Hematopoietic multipotent progenitor cell (in vitro differentiated cells): ENCODE results near the gene INPPL1. TPM values are rescaled to one million over a fixed set of nuclear protein-coding genes. Genes with fewer than 3 reads are reported as not detected.
"Not testable (repeated sequence)": the region's sequence is repeated elsewhere in the genome, so short reads cannot be mapped to it uniquely, and the experiment has no call there.

Experiments
- DNase-seq, 3 donors: peaks; one replicate each; pipeline ENCODE4 v3.0.0-alpha.2; 2011 to 2015; ENCODE audit warnings: low read depth in 2 of 3, low spot score in 2 of 3
- total RNA-seq: library from RNA; depleted of rRNA; stranded (reverse); fragments of >200 nt; gene quantifications from one replicate; pipeline ENCODE4 v1.2.3, GENCODE V29; 2012

INPPL1 gene
- total RNA-seq, 1 donor = 80.0 TPM

GRCh38 chr11:72241291-72241781 lies 16.8 kb downstream of the INPPL1 start:
- DNase-seq = no peak

- DNase-seq = no peak
Observed at GRCh38 chr11:72242141-72242540, 17.6 kb downstream of the INPPL1 start.

- no peak for DNase-seq
Observed at GRCh38 chr11:72243173-72244059, 18.8 kb downstream of the INPPL1 start.

- DNase-seq = no peak
Observed at GRCh38 chr11:72244060-72244360, 19.4 kb downstream of the INPPL1 start, which contains the start of gene PHOX2A. Gene PHOX2A, minus strand, starts transcription at chr11:72244176. Its CDS starts 172 bp downstream, at chr11:72244004.

GRCh38 chr11:72244361-72245262 lies 20.0 kb downstream of the INPPL1 start:
- no peak for DNase-seq

- no peak for DNase-seq
Observed at GRCh38 chr11:72245263-72245816, 20.8 kb downstream of the INPPL1 start.

GRCh38 chr11:72247584-72247983 lies 23.0 kb downstream of the INPPL1 start:
- DNase-seq = no peak

GRCh38 chr11:72249961-72250360 lies 25.4 kb downstream of the INPPL1 start:
- DNase-seq = no peak

- no peak for DNase-seq
Observed at GRCh38 chr11:72250661-72251464, 26.3 kb downstream of the INPPL1 start.

- no peak for DNase-seq
Observed at GRCh38 chr11:72251614-72252013, 27.0 kb downstream of the INPPL1 start.

GRCh38 chr11:72253392-72253791 lies 28.8 kb downstream of the INPPL1 start:
- DNase-seq = no peak

GRCh38 chr11:72254299-72254993 lies 29.9 kb downstream of the INPPL1 start:
- DNase-seq = no peak

GRCh38 chr11:72257570-72257969 lies 33.0 kb downstream of the INPPL1 start:
- DNase-seq = no peak

GRCh38 chr11:72259490-72259889 lies 34.9 kb downstream of the INPPL1 start:
- no peak for DNase-seq

- no peak for DNase-seq
Observed at GRCh38 chr11:72260574-72260973, 36.0 kb downstream of the INPPL1 start.

GRCh38 chr11:72263361-72263760 lies 38.8 kb downstream of the INPPL1 start:
- DNase-seq = peak in 2 of 3 donors; percentile 17 to 22

- DNase-seq = no peak
Observed at GRCh38 chr11:72265951-72266350, 41.4 kb downstream of the INPPL1 start.

GRCh38 chr11:72266960-72267359 lies 42.4 kb downstream of the INPPL1 start:
- DNase-seq = not testable (repeated sequence)

GRCh38 chr11:72267956-72268617 lies 43.5 kb downstream of the INPPL1 start:
- no peak for DNase-seq
